Stimulated activated CD4-positive, alpha-beta T cell treated with anti-CD3 and anti-CD28 coated beads, Interleukin-15, amount 100 ng/mL, for 1 hour (primary cell): ENCODE results near the gene MAP1LC3B.

Experiments used
- DNase-seq, 2 donors: peaks; one replicate each; pipeline ENCODE4 v3.0.0-alpha.2; 2020; ENCODE audit warnings: low read depth in 1 of 2, low spot score in 1 of 2

The MAP1LC3B gene

GRCh38 chr16:87426423-87427215 is 34.5 kb downstream of the MAP1LC3B start:
- no peak for DNase-seq

- no peak for DNase-seq
Observed at GRCh38 chr16:87431926-87432325, 39.8 kb downstream of the MAP1LC3B start.

- DNase-seq = no peak
Observed at GRCh38 chr16:87432330-87432915, 40.3 kb downstream of the MAP1LC3B start.

- DNase-seq = no peak
Observed at GRCh38 chr16:87434146-87434667, 42.1 kb downstream of the MAP1LC3B start.

GRCh38 chr16:87435372-87436224 is 43.5 kb downstream of the MAP1LC3B start:
- no peak for DNase-seq

GRCh38 chr16:87436225-87437172 is 44.4 kb downstream of the MAP1LC3B start:
- no peak for DNase-seq

- no peak for DNase-seq
Observed at GRCh38 chr16:87437327-87437726, 45.2 kb downstream of the MAP1LC3B start.

GRCh38 chr16:87437911-87438610 is 45.9 kb downstream of the MAP1LC3B start:
- no peak for DNase-seq

- DNase-seq = no peak
Observed at GRCh38 chr16:87438611-87438985, 46.5 kb downstream of the MAP1LC3B start.

- DNase-seq = no peak
Observed at GRCh38 chr16:87439926-87440325, 47.8 kb downstream of the MAP1LC3B start.

GRCh38 chr16:87441886-87442580 is 49.9 kb downstream of the MAP1LC3B start:
- DNase-seq = no peak

- no peak for DNase-seq
Observed at GRCh38 chr16:87442581-87442966, 50.4 kb downstream of the MAP1LC3B start.

GRCh38 chr16:87443016-87443415 is 50.9 kb downstream of the MAP1LC3B start:
- DNase-seq = no peak

GRCh38 chr16:87443964-87444363 is 51.8 kb downstream of the MAP1LC3B start:
- no peak for DNase-seq

- no peak for DNase-seq
Observed at GRCh38 chr16:87445486-87445885, 53.4 kb downstream of the MAP1LC3B start.

GRCh38 chr16:87446479-87446878 is 54.3 kb downstream of the MAP1LC3B start:
- DNase-seq = no peak

- no peak for DNase-seq
Observed at GRCh38 chr16:87447323-87447722, 55.2 kb downstream of the MAP1LC3B start.

GRCh38 chr16:87448866-87449265 is 56.7 kb downstream of the MAP1LC3B start:
- no peak for DNase-seq

GRCh38 chr16:87451563-87452210 is 59.6 kb downstream of the MAP1LC3B start:
- no peak for DNase-seq
